T-helper 17 cell (primary cell): Measurements from ENCODE around the gene RPL19. TPM values are rescaled to one million over a fixed set of nuclear protein-coding genes. Genes with fewer than 3 reads are reported as not detected.

Experiments
- ATAC-seq: fragments of 150-1000 bp; cut with Tn5 transposase; 2 replicates; pipeline ENCODE4 v1.10.0; 2021; ENCODE audit warnings: mild to moderate bottlenecking, moderate library complexity
- DNase-seq, 3 donors: peaks; one replicate each; pipeline versions ENCODE4 v3.0.0 to v3.0.0-alpha.2; 2020 to 2021
- H3K9me3 ChIP-seq: one replicate; pipeline ENCODE4 v1.7.0; 2013; ENCODE audit warnings: low read length, mild to moderate bottlenecking; ENCODE audit not compliant: control insufficient read depth, poor library complexity, severe bottlenecking
- H3K27ac Mint-ChIP-seq: one replicate; pipeline ENCODE4 v1.8.0; 2022; ENCODE audit warnings: mild to moderate bottlenecking, moderate library complexity, mixed read lengths
- H3K27me3 Mint-ChIP-seq: one replicate; pipeline ENCODE4 v1.8.0; 2022; ENCODE audit warnings: mixed read lengths
- H3K36me3 Mint-ChIP-seq: one replicate; pipeline ENCODE4 v1.8.0; 2022; ENCODE audit warnings: low read depth, mixed read lengths
- H3K4me1 Mint-ChIP-seq: one replicate; pipeline ENCODE4 v1.8.0; 2022; ENCODE audit warnings: mild to moderate bottlenecking, mixed read lengths
- H3K4me3 Mint-ChIP-seq: one replicate; pipeline ENCODE4 v1.8.0; 2022; ENCODE audit warnings: mild to moderate bottlenecking, moderate library complexity, mixed read lengths
- total RNA-seq, 4 donors: library from RNA in 2 of 4; stranded (reverse) in 2 of 4; gene quantifications; one replicate each; pipeline ENCODE4 v1.2.3 and lab custom pipeline; 2022 to 2026

RPL19 gene
- total RNA-seq, 2 donors from 2014 or later: 3,035 to 3,199 TPM

- Mint-ChIP-seq H3K27ac (peak overlapping the region; percentile 89), H3K36me3 (peaks cover 5% of the 10 kb centered on the region), H3K27me3 (no peaks in the 10 kb centered on the region), H3K4me3 (peak overlapping the region; percentile 98), H3K4me1 (peaks cover 45% of the 10 kb centered on the region)
- no peaks in the 10 kb centered on the region for H3K9me3 ChIP-seq
- ATAC-seq (no peak), DNase-seq (no peak)
These were observed 3.8 kb upstream of the RPL19 start for GRCh38 chr17:39196241-39196807.

GRCh38 chr17:39196808-39197291, 3.2 kb upstream of the RPL19 start:
- H3K9me3 ChIP-seq: no peaks in the 10 kb centered on the region
- Mint-ChIP-seq H3K4me3 (peak overlapping the region; percentile 98), H3K27me3 (no peaks in the 10 kb centered on the region), H3K4me1 (peaks cover 49% of the 10 kb centered on the region), H3K36me3 (peaks cover 5% of the 10 kb centered on the region), H3K27ac (peak overlapping the region; percentile 89)
- no peak for DNase-seq
- no peak for ATAC-seq

- H3K27me3 Mint-ChIP-seq: no peaks in the 10 kb centered on the region
- H3K4me1 Mint-ChIP-seq: peaks cover 48% of the 10 kb centered on the region
- H3K4me3 Mint-ChIP-seq: peak within 1 kb of the TSS; percentile 98
- DNase-seq (peak; percentile 26 to 76 (median 74)), ATAC-seq (peak; percentile 34)
- H3K36me3 Mint-ChIP-seq: peaks cover 2% of the 10 kb centered on the region
- no peaks in the 10 kb centered on the region for H3K9me3 ChIP-seq
- H3K27ac Mint-ChIP-seq: peak within 1 kb of the TSS; percentile 89
These were observed 2.5 kb upstream of the RPL19 start, which contains the start of gene CACNB1 for GRCh38 chr17:39197380-39198185. Gene CACNB1 (minus strand): TSS chr17:39197669. CDS start chr17:39197495, 174 bp downstream.

GRCh38 chr17:39198186-39198566, 1.9 kb upstream of the RPL19 start:
- ATAC-seq (no peak), DNase-seq (no peak)
- Mint-ChIP-seq H3K4me3 (peak overlapping the region; percentile 98), H3K27me3 (no peaks in the 10 kb centered on the region), H3K4me1 (peaks cover 47% of the 10 kb centered on the region), H3K36me3 (peaks cover 2% of the 10 kb centered on the region), H3K27ac (peak overlapping the region; percentile 41)
- no peaks in the 10 kb centered on the region for H3K9me3 ChIP-seq

- Mint-ChIP-seq H3K4me1 (peaks cover 43% of the 10 kb centered on the region), H3K27me3 (no peaks in the 10 kb centered on the region), H3K27ac (peak overlapping the region; percentile 100), H3K4me3 (peak overlapping the region; percentile 98), H3K36me3 (peaks cover 2% of the 10 kb centered on the region)
- ATAC-seq: peak; percentile 73
- H3K9me3 ChIP-seq: no peaks in the 10 kb centered on the region
- DNase-seq: peak; percentile 64 to 76 (median 67)
These were observed 338 bp upstream of the RPL19 start for GRCh38 chr17:39199820-39200069.

- Mint-ChIP-seq H3K36me3 (peaks cover 2% of the 10 kb centered on the region), H3K4me1 (peaks cover 39% of the 10 kb centered on the region), H3K4me3 (peak overlapping the region; percentile 98), H3K27me3 (no peaks in the 10 kb centered on the region), H3K27ac (peak overlapping the region; percentile 100)
- ATAC-seq: no peak
- DNase-seq: no peak
- no peaks in the 10 kb centered on the region for H3K9me3 ChIP-seq
These were observed 951 bp downstream of the RPL19 start for GRCh38 chr17:39200957-39201510.

- DNase-seq: no peak
- Mint-ChIP-seq H3K4me1 (peaks cover 40% of the 10 kb centered on the region), H3K27ac (peak overlapping the region; percentile 76), H3K36me3 (peaks cover 2% of the 10 kb centered on the region), H3K27me3 (no peaks in the 10 kb centered on the region), H3K4me3 (no peak overlapping the region)
- no peaks in the 10 kb centered on the region for H3K9me3 ChIP-seq
- ATAC-seq: no peak
These were observed 4.2 kb downstream of the RPL19 start for GRCh38 chr17:39204245-39204644.

- H3K27me3 Mint-ChIP-seq: peaks cover under 1% of the 10 kb centered on the region
- DNase-seq (no peak), ATAC-seq (no peak)
- no peak overlapping the region for H3K4me3 Mint-ChIP-seq
- no peak overlapping the region for H3K27ac Mint-ChIP-seq
- no peaks in the 10 kb centered on the region for H3K9me3 ChIP-seq
- H3K36me3 Mint-ChIP-seq: peaks cover 2% of the 10 kb centered on the region
- peaks cover 33% of the 10 kb centered on the region for H3K4me1 Mint-ChIP-seq
These were observed 5.0 kb downstream of the RPL19 start for GRCh38 chr17:39205112-39205526.

- peak overlapping the region; percentile 32 for H3K27ac Mint-ChIP-seq
- no peak for DNase-seq
These were observed 8.1 kb downstream of the RPL19 start for GRCh38 chr17:39208136-39208535.

GRCh38 chr17:39208893-39209292, 8.8 kb downstream of the RPL19 start:
- ATAC-seq: peak; percentile 45
- H3K27ac Mint-ChIP-seq: no peak overlapping the region

More at GRCh38 chr17:39208136-39208535, 8.1 kb downstream of the RPL19 start:
- Mint-ChIP-seq H3K4me3 (no peak overlapping the region), H3K36me3 (no peaks in the 10 kb centered on the region), H3K27me3 (peaks cover 19% of the 10 kb centered on the region), H3K4me1 (peaks cover 15% of the 10 kb centered on the region)
- no peak for ATAC-seq
- H3K9me3 ChIP-seq: no peaks in the 10 kb centered on the region

GRCh38 chr17:39209317-39210092, 9.4 kb downstream of the RPL19 start:
- H3K36me3 Mint-ChIP-seq: no peaks in the 10 kb centered on the region
- H3K9me3 ChIP-seq: no peaks in the 10 kb centered on the region
- H3K4me1 Mint-ChIP-seq: peaks cover 12% of the 10 kb centered on the region
- ATAC-seq (peak; percentile 65), DNase-seq (peak; percentile 33 to 47 (median 46))
- H3K27me3 Mint-ChIP-seq: peaks cover 20% of the 10 kb centered on the region
- peak overlapping the region; percentile 68 for H3K4me3 Mint-ChIP-seq
- no peak overlapping the region for H3K27ac Mint-ChIP-seq

More at GRCh38 chr17:39208893-39209292, 8.8 kb downstream of the RPL19 start:
- no peaks in the 10 kb centered on the region for H3K9me3 ChIP-seq
- peaks cover 20% of the 10 kb centered on the region for H3K27me3 Mint-ChIP-seq
- H3K4me1 Mint-ChIP-seq: peaks cover 13% of the 10 kb centered on the region
- no peak for DNase-seq
- H3K4me3 Mint-ChIP-seq: no peak overlapping the region
- H3K36me3 Mint-ChIP-seq: no peaks in the 10 kb centered on the region

GRCh38 chr17:39210093-39210434, 10.0 kb downstream of the RPL19 start:
- no peak overlapping the region for H3K27ac Mint-ChIP-seq

More at GRCh38 chr17:39210093-39210434, 10.0 kb downstream of the RPL19 start:
- H3K9me3 ChIP-seq: no peaks in the 10 kb centered on the region
- ATAC-seq (no peak), DNase-seq (no peak)
- Mint-ChIP-seq H3K36me3 (no peaks in the 10 kb centered on the region), H3K4me1 (peaks cover 12% of the 10 kb centered on the region), H3K27me3 (peaks cover 25% of the 10 kb centered on the region), H3K4me3 (peak overlapping the region; percentile 71)
